ENCODE measurements around the gene MS4A2.

- TF ChIP-seq EZH2 (IDR thresholded peaks at IDR 0.05; ENCODE audit: low read depth): no peak
- TF ChIP-seq CTCF (conservative IDR thresholded peaks at IDR 0.05): no peak
These were observed 29.4 kb upstream of the MS4A2 start for GRCh38 chr11:60059052-60059451.
